Thyroid gland (tissue), 4 donors: Measurements from ENCODE around the gene ACVR1. TPM values are rescaled to one million over a fixed set of nuclear protein-coding genes. Genes with fewer than 3 reads are reported as not detected.

Source experiments
- DNase-seq, 2 donors: peaks; one replicate each; pipeline ENCODE4 v3.0.0-alpha.2; 2019
- H3K27ac ChIP-seq, 3 donors: fragments of 200-600 bp; sonication (generic); 1 replicate in 2 of 3; 2 replicates in 1 of 3; pipeline ENCODE4 v1.5.1; 2016 to 2019; ENCODE audit warnings: mild to moderate bottlenecking in 1 of 3, moderate library complexity in 1 of 3
- H3K27me3 ChIP-seq: fragments of 200-600 bp; sonication (generic); one replicate; pipeline ENCODE4 v1.5.1; 2019
- H3K36me3 ChIP-seq, 2 donors: fragments of 200-600 bp; sonication (generic); one replicate each; pipeline ENCODE4 v1.5.1; 2016 to 2019
- H3K4me1 ChIP-seq, 2 donors: fragments of 200-600 bp; sonication (generic); one replicate each; pipeline ENCODE4 v1.5.1; 2017 to 2019
- H3K4me3 ChIP-seq, 3 donors: fragments of 200-600 bp; sonication (generic); replicated peaks in 1 of 3; 1 replicate in 2 of 3; 2 replicates in 1 of 3; pipeline ENCODE4 v1.5.1; 2016; ENCODE audit warnings: mild to moderate bottlenecking in 1 of 3
- H3K9me3 ChIP-seq: fragments of 200-600 bp; sonication (generic); one replicate; pipeline ENCODE4 v1.5.1; 2017
- POLR2A ChIP-seq, 2 donors: fragments of 450-650 bp; IDR thresholded peaks; one replicate each; pipeline ENCODE4 v1.6.1; 2017; ENCODE audit warnings: antibody characterized with exemption in 2 of 2, mild to moderate bottlenecking in 2 of 2, moderate library complexity in 1 of 2
- WGBS, 2 donors: methylation state at CpG; one replicate each; pipeline ENCODE4 v1.1.5; 2017; 5-methylcytosine and 5-hydroxymethylcytosine counted together
- intact Hi-C: fragments of 100-400 bp; cut with DNase I; formaldehyde crosslinking; loops from one replicate; pipeline ENCODE4 v1.15.1; 2023
- total RNA-seq, 4 donors: library from RNA; depleted of rRNA; stranded (reverse); fragments of >200 nt; gene quantifications; one replicate each; pipeline ENCODE4 v1.2.3, GENCODE V29; 2016
- TF ChIP-seq, protein P1 (sequence below), 6 experiments: fragments of 200-600 bp in 3 of 6; fragments of 450-650 bp in 3 of 6; sonication (generic) in 3 of 6; IDR thresholded peaks; one replicate each; pipeline ENCODE4 v1.5.1; 2016 to 2019; ENCODE audit warnings: antibody characterized with exemption in 6 of 6, mild to moderate bottlenecking in 2 of 6, inconsistent platforms in 1 of 6, moderate library complexity in 1 of 6

The ACVR1 gene
- total RNA-seq, 4 donors from 2014 or later: 42.7 to 55.8 (median 46.3) TPM

DNA sequence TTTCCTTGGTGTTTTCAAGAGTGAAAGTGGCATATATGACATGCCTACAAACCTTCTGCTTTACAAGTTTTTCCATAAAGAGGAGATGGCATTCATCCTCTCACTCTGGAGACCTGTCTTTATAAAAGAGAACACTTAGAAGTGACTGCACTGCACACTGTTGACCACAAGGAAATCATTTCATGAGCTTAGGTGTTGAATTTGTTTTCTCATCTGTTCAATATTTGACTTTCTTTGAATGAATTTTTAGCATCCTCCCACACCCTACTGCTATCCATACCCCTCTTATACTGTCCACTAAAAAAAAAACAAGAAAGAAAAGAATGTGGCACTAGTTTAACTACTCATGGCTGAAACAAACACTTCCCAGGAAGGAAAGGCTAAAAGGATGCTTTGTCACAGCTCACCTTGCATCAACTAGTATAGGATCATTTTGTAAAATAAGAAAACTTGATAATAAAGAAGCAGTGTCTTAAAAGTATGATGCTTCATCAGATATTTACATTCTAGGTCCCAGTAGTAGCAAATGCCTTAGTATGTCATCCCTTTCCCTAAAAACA, 83.0 kb downstream of the ACVR1 start:
- peaks cover 37 to 39% of the 10 kb centered on the region in 2 donors for H3K4me1 ChIP-seq
- H3K27ac ChIP-seq: peak overlapping the region in 1 of 3 donors; percentile 22
- intact Hi-C loops: no loop called here

DNA sequence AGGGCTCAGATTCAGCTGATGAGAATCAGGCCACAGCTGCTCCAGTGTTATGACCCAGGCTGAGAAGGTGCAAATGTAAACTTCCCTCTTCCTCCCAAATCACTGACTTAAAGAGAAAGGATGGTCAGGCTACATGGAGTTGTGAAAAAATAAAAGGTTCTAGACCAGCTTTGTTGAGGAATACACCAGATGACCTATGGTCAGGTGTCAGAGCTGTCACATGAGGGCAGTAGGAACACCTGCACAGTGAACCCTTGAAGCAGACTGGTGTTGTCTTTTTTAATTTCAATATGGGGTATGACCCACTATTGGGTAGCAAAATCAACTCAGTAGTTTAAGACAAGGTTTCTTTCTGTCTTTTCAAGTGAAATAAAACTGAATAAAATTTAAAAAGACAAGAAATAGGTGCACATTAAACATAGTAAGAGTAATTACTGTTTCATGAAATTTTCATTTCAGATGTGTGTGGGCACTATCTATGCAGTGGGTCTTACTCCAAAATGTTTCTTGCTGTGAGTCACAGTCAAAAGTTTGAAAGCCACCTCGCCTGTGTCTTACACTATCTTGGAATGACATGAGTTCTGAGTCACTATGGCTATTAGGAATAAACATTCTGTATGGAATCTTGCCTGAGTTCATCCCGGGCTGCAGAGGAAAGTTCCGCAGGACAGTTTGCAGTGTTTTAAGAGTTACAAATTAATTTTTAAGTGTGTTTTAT, 83.6 kb downstream of the ACVR1 start:
- Histone ChIP-seq H3K4me1 (peaks cover 43 to 44% of the 10 kb centered on the region in 2 donors), H3K36me3 (no peaks in the 10 kb centered on the region), H3K27me3 (no peaks in the 10 kb centered on the region), H3K4me3 (no peak overlapping the region), H3K27ac (peak overlapping the region in 1 of 3 donors; percentile 22), H3K9me3 (no peaks in the 10 kb centered on the region)
- 73 to 84% methylated on average over 3 of the region's 3 CpGs for WGBS, 2 donors
- no peak for DNase-seq
- intact Hi-C loops: no loop called here
- TF ChIP-seq, protein P1, sequence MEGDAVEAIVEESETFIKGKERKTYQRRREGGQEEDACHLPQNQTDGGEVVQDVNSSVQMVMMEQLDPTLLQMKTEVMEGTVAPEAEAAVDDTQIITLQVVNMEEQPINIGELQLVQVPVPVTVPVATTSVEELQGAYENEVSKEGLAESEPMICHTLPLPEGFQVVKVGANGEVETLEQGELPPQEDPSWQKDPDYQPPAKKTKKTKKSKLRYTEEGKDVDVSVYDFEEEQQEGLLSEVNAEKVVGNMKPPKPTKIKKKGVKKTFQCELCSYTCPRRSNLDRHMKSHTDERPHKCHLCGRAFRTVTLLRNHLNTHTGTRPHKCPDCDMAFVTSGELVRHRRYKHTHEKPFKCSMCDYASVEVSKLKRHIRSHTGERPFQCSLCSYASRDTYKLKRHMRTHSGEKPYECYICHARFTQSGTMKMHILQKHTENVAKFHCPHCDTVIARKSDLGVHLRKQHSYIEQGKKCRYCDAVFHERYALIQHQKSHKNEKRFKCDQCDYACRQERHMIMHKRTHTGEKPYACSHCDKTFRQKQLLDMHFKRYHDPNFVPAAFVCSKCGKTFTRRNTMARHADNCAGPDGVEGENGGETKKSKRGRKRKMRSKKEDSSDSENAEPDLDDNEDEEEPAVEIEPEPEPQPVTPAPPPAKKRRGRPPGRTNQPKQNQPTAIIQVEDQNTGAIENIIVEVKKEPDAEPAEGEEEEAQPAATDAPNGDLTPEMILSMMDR (IDR thresholded peaks at IDR 0.05): no peak
- TF ChIP-seq POLR2A (IDR thresholded peaks at IDR 0.05): no peak

More for the DNA sequence above, 83.0 kb downstream of the ACVR1 start:
- Histone ChIP-seq H3K9me3 (no peaks in the 10 kb centered on the region), H3K27me3 (no peaks in the 10 kb centered on the region), H3K4me3 (no peak overlapping the region), H3K36me3 (no peaks in the 10 kb centered on the region)
- TF ChIP-seq POLR2A (IDR thresholded peaks at IDR 0.05): no peak
- TF ChIP-seq, protein P1 (IDR thresholded peaks at IDR 0.05): peak in 5 of 6 experiments; percentile 12 to 36 (median 29)
- DNase-seq: no peak

DNA sequence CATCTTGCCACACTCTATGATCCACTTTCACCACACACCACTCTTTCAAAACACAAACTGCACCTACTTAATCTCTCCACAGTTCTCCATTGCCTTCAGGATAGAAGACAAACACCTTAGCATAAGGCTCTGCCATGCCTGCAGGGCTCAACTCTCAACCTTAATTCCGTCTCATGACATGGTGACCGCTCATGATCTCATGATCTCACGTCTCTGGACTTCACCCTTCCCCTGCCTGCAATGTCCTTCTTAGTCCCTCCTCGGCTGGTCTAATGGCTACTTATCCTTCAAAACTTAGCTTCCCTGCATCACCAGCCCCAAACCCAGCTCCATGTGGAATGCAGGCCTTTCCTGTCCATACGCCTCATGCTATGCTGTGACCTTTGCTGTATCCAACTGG, 85.3 kb downstream of the ACVR1 start:
- TF ChIP-seq POLR2A (IDR thresholded peaks at IDR 0.05): no peak
- TF ChIP-seq, protein P1 (IDR thresholded peaks at IDR 0.05): no peak
- 95 to 96% methylated on average over 5 of the region's 5 CpGs for WGBS, 2 donors
- H3K9me3 ChIP-seq: no peaks in the 10 kb centered on the region
- no peak for DNase-seq
- H3K4me1 ChIP-seq: peaks cover 58 to 59% of the 10 kb centered on the region in 2 donors
- no peaks in the 10 kb centered on the region for H3K36me3 ChIP-seq
- H3K27me3 ChIP-seq: no peaks in the 10 kb centered on the region
- H3K4me3 ChIP-seq: no peak overlapping the region
- intact Hi-C loops: no loop called here
- peak overlapping the region; percentile 68 to 79 (median 74) for H3K27ac ChIP-seq

DNA sequence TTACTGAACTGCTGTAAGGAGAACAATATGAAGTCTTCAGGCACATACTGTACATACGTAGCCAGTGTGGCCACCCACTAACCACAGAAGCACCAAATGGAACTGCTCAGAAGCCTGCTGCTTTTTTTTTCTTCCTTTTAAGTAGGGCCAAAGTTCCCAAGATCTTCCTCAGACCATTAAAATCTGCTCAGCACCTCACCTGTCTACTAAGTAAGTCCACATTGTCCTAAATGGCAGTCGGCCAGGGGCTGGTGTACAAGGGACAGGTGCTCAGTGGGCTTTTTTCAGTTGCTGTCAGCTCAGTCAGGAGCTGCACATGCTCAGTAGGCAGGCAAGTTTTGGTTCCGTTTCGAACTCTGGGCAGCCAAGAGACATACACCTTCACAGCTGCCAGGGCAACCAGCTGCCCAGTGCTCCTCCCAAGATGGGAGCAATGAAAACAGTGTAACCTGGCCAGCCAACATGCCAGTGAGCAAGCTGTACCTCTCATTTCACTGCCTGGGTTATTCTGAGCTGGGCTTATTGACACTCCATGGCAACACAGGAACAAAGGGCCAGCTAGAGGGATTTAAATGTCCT, 86.1 kb downstream of the ACVR1 start:
- no peak overlapping the region for H3K4me3 ChIP-seq
- peak overlapping the region; percentile 79 to 88 (median 79) for H3K27ac ChIP-seq
- H3K4me1 ChIP-seq: peaks cover 62 to 66% of the 10 kb centered on the region in 2 donors
- H3K36me3 ChIP-seq: no peaks in the 10 kb centered on the region
- intact Hi-C loops: no loop called here
- H3K9me3 ChIP-seq: no peaks in the 10 kb centered on the region
- no peaks in the 10 kb centered on the region for H3K27me3 ChIP-seq
- WGBS, 2 donors: 39 to 49% methylated on average over 4 of the region's 4 CpGs
- peak; percentile 93 to 95 for DNase-seq
- TF ChIP-seq POLR2A (IDR thresholded peaks at IDR 0.05): peak in 1 of 2 donors; percentile 52
- TF ChIP-seq, protein P1 (IDR thresholded peaks at IDR 0.05): no peak

DNA sequence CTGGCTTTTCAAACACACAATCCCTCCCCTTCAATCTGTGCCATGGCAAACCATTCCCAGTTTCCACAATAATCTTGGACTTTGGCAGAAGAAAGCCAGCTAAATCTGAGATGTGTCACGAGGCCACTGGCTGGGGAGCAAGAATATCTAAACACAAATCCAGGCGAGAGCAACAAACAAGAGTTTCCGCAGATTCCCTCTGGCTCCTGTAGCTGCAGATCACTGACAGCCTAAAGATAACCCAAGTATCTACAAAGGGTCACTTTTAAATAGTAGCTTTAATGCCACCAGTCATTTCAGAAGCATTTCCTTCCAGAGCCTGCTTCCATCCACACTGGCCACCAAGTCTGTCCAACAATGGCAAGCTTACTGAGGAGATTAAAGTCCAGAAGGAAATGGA, 86.9 kb downstream of the ACVR1 start:
- Histone ChIP-seq H3K4me1 (peaks cover 67% of the 10 kb centered on the region in 2 donors), H3K27me3 (no peaks in the 10 kb centered on the region), H3K9me3 (no peaks in the 10 kb centered on the region), H3K27ac (peak overlapping the region; percentile 79 to 88 (median 79)), H3K4me3 (no peak overlapping the region), H3K36me3 (no peaks in the 10 kb centered on the region)
- TF ChIP-seq POLR2A (IDR thresholded peaks at IDR 0.05): no peak
- TF ChIP-seq, protein P1 (IDR thresholded peaks at IDR 0.05): no peak
- DNase-seq: peak in 1 of 2 donors; percentile 34
- intact Hi-C loops: no loop called here
- 39 to 48% methylated on average over 3 of the region's 3 CpGs for WGBS, 2 donors
